RWPE2 (cell line): ENCODE results near the gene PPP1R14D.
A peak's percentile ranks its signal among the peaks of the same experiment; 100 is the strongest.

Experiments used
- ATAC-seq: fragments of 200-7000 bp; cut with Tn5 transposase; 3 replicates; pipeline ENCODE4 v1.9.1; 2021; ENCODE audit warnings: low read depth
- DNase-seq: peaks from one replicate; pipeline ENCODE4 v3.0.0-alpha.2; 2020; ENCODE audit warnings: low spot score
- H3K27ac ChIP-seq: fragments of 450-650 bp; 2 replicates; pipeline ENCODE4 v1.5.1; 2017; ENCODE audit warnings: mild to moderate bottlenecking; ENCODE audit not compliant: poor library complexity, severe bottlenecking
- H3K27me3 ChIP-seq: fragments of 250-450 bp; sonication (Bioruptor Pico); 2 replicates; pipeline ENCODE4 v1.5.1; 2021; ENCODE audit warnings: mild to moderate bottlenecking, moderate library complexity; ENCODE audit not compliant: insufficient read depth, poor library complexity, severe bottlenecking
- H3K36me3 ChIP-seq: fragments of 250-450 bp; sonication (Bioruptor Pico); 2 replicates; pipeline ENCODE4 v1.5.1; 2020; ENCODE audit warnings: low read depth, mild to moderate bottlenecking, moderate library complexity
- H3K4me1 ChIP-seq: fragments of 250-450 bp; sonication (Bioruptor Pico); 2 replicates; pipeline ENCODE4 v1.5.1; 2021; ENCODE audit warnings: mild to moderate bottlenecking, moderate library complexity; ENCODE audit not compliant: insufficient read depth, poor library complexity, severe bottlenecking
- H3K4me3 ChIP-seq: fragments of 250-450 bp; sonication (Bioruptor Pico); 2 replicates; pipeline ENCODE4 v1.5.1; 2021; ENCODE audit warnings: mild to moderate bottlenecking, moderate library complexity; ENCODE audit not compliant: severe bottlenecking
- H3K9me3 ChIP-seq: fragments of 250-450 bp; sonication (Bioruptor Pico); 2 replicates; pipeline ENCODE4 v1.5.1; 2021; ENCODE audit warnings: mild to moderate bottlenecking, moderate library complexity; ENCODE audit not compliant: severe bottlenecking
- CTCF ChIP-seq: fragments of 450-650 bp; IDR thresholded peaks from one replicate; pipeline ENCODE4 v1.5.1; 2017; ENCODE audit warnings: mild to moderate bottlenecking, moderate library complexity; ENCODE audit not compliant: poor library complexity, severe bottlenecking

The PPP1R14D gene

DNA sequence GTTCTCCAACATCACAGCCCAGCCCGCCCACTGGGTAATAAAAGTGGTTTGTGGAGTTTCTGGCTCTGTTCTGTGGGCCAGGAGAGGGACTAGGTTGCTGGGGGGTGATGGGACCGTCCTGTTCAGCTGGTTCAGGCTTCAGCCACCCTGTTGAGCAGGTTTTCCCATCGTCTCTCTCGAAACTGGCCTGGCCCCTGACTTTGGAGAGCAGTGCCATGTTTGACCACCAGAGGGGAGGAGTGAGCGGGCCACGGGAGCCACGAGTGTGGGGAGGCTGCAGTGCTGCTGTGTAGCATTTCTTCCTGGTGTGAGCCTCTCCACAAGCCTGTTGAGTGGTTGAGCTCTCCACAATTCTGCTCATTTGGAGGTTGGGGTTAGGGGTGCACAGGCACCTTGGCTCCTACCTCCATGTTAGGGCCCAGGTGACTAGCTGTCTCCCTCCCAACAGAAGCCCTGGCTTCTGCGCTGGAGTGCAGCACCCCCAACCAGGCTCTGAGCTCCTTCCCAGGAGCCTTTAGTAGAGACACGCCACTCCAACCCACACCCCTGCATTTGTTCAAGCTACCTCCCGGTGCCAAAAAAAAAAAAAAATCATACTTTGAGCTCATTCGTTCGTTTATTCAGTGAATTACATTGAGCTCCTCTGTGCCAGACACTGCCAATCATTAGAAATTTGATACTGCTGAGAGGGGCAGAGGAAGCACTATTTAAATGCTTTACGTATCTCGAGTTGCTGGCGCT lies 29.3 kb upstream of the PPP1R14D start:
- no peaks in the 10 kb centered on the region for H3K9me3 ChIP-seq
- H3K36me3 ChIP-seq: peaks cover 50% of the 10 kb centered on the region
- H3K4me1 ChIP-seq: peaks cover 6% of the 10 kb centered on the region
- H3K27ac ChIP-seq: peak overlapping the region; percentile 29
- H3K27me3 ChIP-seq: no peaks in the 10 kb centered on the region
- H3K4me3 ChIP-seq: no peak overlapping the region
- TF ChIP-seq CTCF: peak; percentile 99
- ATAC-seq (peak; percentile 69), DNase-seq (no peak)

GRCh38 chr15:40856746-40857145 lies 28.2 kb upstream of the PPP1R14D start:
- no peak overlapping the region for H3K4me3 ChIP-seq
- H3K27ac ChIP-seq: peak overlapping the region; percentile 29
- peaks cover under 1% of the 10 kb centered on the region for H3K4me1 ChIP-seq
- no peak for DNase-seq
- TF ChIP-seq CTCF: no peak
- peaks cover 60% of the 10 kb centered on the region for H3K36me3 ChIP-seq
- H3K9me3 ChIP-seq: no peaks in the 10 kb centered on the region
- no peaks in the 10 kb centered on the region for H3K27me3 ChIP-seq
- ATAC-seq: no peak

DNA sequence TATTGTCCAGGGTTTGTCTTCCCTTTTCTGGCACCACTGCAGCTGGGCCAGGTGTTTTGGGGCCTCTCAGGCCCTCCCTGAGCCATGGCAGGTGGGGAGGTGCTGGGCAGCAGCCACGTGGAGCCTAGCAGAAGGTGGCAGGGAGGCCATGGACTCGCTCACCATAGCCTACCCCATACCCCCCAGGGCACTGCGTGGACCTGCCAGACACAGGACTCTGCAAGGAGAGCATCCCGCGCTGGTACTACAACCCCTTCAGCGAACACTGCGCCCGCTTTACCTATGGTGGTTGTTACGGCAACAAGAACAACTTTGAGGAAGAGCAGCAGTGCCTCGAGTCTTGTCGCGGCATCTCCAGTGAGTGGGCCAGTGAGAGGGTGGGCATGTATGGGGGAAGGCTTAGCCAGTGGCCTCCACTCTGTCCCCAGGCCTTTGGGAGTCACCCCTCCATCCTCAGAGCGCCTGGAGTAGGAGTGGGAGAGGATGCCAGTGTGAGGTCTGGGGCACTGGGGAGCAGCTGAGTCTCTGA lies 27.3 kb upstream of the PPP1R14D start:
- H3K27me3 ChIP-seq: no peaks in the 10 kb centered on the region
- no peak for TF ChIP-seq CTCF
- no peaks in the 10 kb centered on the region for H3K9me3 ChIP-seq
- H3K27ac ChIP-seq: no peak overlapping the region
- H3K36me3 ChIP-seq: peaks cover 70% of the 10 kb centered on the region
- DNase-seq: no peak
- H3K4me1 ChIP-seq: no peaks in the 10 kb centered on the region
- ATAC-seq: no peak
- no peak overlapping the region for H3K4me3 ChIP-seq

- no peak for TF ChIP-seq CTCF
- Histone ChIP-seq H3K4me3 (no peak overlapping the region), H3K4me1 (no peaks in the 10 kb centered on the region), H3K27ac (no peak overlapping the region), H3K36me3 (peaks cover 86% of the 10 kb centered on the region), H3K9me3 (no peaks in the 10 kb centered on the region), H3K27me3 (no peaks in the 10 kb centered on the region)
- no peak for DNase-seq
- ATAC-seq: no peak
Measured at GRCh38 chr15:40854161-40854560, 25.7 kb upstream of the PPP1R14D start.
